ENCODE measurements around the gene CYP4F3.

Gene CYP4F3

DNA sequence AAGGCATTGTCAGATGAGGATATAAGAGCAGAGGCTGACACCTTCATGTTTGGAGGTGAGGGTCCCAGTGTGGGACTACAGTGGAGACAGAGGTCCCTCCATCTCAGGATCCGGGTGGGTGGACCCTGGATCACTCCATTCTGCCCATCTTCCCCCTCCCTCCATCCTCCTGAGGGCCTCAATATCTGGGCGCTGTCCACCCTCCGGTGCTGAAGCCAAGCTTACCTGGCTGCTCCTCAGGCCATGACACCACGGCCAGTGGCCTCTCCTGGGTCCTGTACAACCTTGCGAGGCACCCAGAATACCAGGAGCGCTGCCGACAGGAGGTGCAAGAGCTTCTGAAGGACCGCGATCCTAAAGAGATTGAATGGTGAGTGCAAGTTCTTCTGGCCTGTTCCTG lies 44.1 kb downstream of the CYP4F3 start:
- in situ Hi-C loops (cut with HindIII; ENCODE audit: low sequenced_read_pairs) = no loop called here
- H3K4me3 ChIP-seq (ENCODE audit: low read depth, low read length) = no peak overlapping the region
- no peak for DNase-seq (ENCODE audit: low read depth)
- TF ChIP-seq, protein P1, sequence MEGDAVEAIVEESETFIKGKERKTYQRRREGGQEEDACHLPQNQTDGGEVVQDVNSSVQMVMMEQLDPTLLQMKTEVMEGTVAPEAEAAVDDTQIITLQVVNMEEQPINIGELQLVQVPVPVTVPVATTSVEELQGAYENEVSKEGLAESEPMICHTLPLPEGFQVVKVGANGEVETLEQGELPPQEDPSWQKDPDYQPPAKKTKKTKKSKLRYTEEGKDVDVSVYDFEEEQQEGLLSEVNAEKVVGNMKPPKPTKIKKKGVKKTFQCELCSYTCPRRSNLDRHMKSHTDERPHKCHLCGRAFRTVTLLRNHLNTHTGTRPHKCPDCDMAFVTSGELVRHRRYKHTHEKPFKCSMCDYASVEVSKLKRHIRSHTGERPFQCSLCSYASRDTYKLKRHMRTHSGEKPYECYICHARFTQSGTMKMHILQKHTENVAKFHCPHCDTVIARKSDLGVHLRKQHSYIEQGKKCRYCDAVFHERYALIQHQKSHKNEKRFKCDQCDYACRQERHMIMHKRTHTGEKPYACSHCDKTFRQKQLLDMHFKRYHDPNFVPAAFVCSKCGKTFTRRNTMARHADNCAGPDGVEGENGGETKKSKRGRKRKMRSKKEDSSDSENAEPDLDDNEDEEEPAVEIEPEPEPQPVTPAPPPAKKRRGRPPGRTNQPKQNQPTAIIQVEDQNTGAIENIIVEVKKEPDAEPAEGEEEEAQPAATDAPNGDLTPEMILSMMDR (IDR thresholded peaks at IDR 0.05; ENCODE audit: low read depth, low read length, missing control alignments) = no peak

DNA sequence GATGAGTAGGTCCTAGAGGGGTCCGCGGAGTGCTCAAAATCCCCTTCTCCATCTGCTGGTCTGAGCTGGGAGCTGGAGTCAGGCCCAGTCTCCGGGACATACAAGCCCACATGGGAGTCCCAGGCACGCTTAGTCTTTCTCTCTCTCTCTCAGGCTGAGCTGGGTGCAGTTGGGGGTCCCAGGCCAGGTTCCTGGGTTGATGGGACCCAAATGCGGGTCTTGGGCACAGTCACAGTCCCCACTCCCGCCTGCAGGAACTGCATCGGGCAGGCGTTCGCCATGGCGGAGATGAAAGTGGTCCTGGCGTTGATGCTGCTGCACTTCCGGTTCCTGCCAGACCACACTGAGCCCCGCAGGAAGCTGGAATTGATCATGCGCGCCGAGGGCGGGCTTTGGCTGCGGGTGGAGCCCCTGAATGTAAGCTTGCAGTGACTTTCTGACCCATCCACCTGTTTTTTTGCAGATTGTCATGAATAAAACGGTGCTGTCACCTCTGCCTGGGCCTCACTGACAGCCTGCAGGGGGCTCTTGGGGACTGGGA lies 56.0 kb downstream of the CYP4F3 start:
- TF ChIP-seq, protein P1 (IDR thresholded peaks at IDR 0.05; ENCODE audit: low read depth, low read length, missing control alignments) = no peak
- DNase-seq (ENCODE audit: low read depth) = no peak
- in situ Hi-C loops (cut with HindIII; ENCODE audit: low sequenced_read_pairs) = no loop called here
- H3K4me3 ChIP-seq (ENCODE audit: low read depth, low read length) = no peak overlapping the region

DNA sequence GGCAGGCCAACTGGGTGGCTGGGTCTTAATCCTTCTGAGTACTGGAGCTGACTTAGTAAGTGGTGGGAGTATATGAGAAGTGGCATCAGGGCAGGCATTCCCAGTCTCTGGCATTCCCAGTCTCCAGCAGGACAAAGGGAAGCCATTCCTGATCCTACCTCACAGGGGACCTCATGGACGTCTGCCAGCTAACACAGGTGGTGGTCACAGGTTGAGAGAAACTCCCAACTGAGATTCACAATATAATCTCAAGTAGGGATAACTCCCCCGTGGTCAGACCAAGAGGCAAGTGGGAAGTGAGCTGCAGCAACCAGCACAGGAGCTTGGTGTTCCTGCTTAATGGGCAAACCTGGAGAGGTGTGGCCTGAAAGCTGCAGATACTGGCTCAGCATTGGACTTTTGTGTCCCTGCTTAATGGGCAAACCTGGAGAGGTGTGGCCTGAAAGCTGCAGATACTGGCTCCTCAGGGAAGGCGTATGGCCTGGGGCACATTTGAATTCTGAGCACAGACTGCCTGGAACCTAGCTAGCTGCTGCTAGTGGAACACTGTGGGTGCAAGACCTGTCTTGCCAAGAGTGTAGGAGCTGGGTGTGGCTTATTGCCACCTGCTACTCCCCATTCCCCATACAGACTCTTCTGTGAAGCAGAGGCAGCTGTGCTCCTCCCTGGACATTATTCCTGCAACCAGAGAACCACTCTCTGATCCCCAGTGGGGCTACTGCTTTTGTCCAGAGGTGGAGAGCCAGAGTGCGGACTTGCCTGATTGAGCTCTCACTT lies 61.2 kb downstream of the CYP4F3 start:
- DNase-seq (ENCODE audit: low read depth) = no peak
- in situ Hi-C loops (cut with HindIII; ENCODE audit: low sequenced_read_pairs) = no loop called here
- TF ChIP-seq, protein P1 (IDR thresholded peaks at IDR 0.05; ENCODE audit: low read depth, low read length, missing control alignments) = no peak

DNA sequence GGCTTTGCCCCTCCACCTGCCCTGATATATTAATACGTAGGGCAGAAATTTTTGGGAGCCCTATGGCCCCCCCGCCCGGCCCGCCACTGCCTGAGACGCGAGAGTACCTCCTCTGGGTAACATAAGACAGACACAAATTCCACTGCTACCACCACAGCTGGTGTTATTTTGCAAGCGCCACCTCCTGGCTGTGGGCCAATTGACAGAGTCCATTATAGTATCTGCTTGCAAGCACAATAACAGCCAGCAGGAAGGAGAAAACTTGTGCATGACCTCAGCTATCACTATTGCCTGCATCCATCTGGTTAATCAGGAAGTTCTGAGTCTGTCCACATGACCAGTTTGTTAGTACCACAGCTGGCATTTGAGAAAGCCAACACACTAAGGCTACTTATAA lies 61.8 kb downstream of the CYP4F3 start:
- TF ChIP-seq, protein P1 (IDR thresholded peaks at IDR 0.05; ENCODE audit: low read depth, low read length, missing control alignments) = no peak
- in situ Hi-C loops (cut with HindIII; ENCODE audit: low sequenced_read_pairs) = no loop called here
- DNase-seq (ENCODE audit: low read depth) = no peak
- no peak overlapping the region for H3K4me3 ChIP-seq (ENCODE audit: low read depth, low read length)

More for the DNA sequence above, 61.2 kb downstream of the CYP4F3 start:
- no peak overlapping the region for H3K4me3 ChIP-seq (ENCODE audit: low read depth, low read length)
